Measurements from ENCODE around the gene FHIP1A. TPM values are rescaled to one million over a fixed set of nuclear protein-coding genes. Genes with fewer than 3 reads are reported as not detected.

The FHIP1A gene
- total RNA-seq, 6 donors from 2014 or later: 13.5 to 36.1 (median 20.5) TPM

GRCh38 chr4:151442002-151442401 lies 33.0 kb downstream of the FHIP1A start:
- 87 to 94% methylated on average over 2 of the region's 2 CpGs for WGBS, 2 donors

GRCh38 chr4:151443247-151443646 lies 34.3 kb downstream of the FHIP1A start:
- ATAC-seq (ENCODE audit: low FRiP score in 2 of 2) (no peak), DNase-seq (no peak)
- Histone ChIP-seq H3K4me3 (no peak overlapping the region), H3K9me3 (no peaks in the 10 kb centered on the region), H3K27ac (no peak overlapping the region), H3K4me1 (no peaks in the 10 kb centered on the region), H3K27me3 (no peaks in the 10 kb centered on the region), H3K36me3 (no peaks in the 10 kb centered on the region)
- WGBS, 2 donors: 73 to 74% methylated on average over 5 of the region's 5 CpGs
- no peak for TF ChIP-seq EP300 (IDR thresholded peaks at IDR 0.05)
- TF ChIP-seq CTCF (IDR thresholded peaks at IDR 0.05): no peak
- no peak for TF ChIP-seq POLR2A (IDR thresholded peaks at IDR 0.05)
- TF ChIP-seq POLR2AphosphoS5 (IDR thresholded peaks at IDR 0.05): no peak

More at GRCh38 chr4:151442002-151442401, 33.0 kb downstream of the FHIP1A start:
- ATAC-seq (ENCODE audit: low FRiP score in 2 of 2) (no peak), DNase-seq (no peak)
- H3K4me1 ChIP-seq: no peaks in the 10 kb centered on the region
- no peak for TF ChIP-seq POLR2A (IDR thresholded peaks at IDR 0.05)
- no peak for TF ChIP-seq POLR2AphosphoS5 (IDR thresholded peaks at IDR 0.05)
- no peak for TF ChIP-seq EP300 (IDR thresholded peaks at IDR 0.05)
- TF ChIP-seq CTCF (IDR thresholded peaks at IDR 0.05): no peak
- no peaks in the 10 kb centered on the region for H3K36me3 ChIP-seq
- H3K9me3 ChIP-seq: no peaks in the 10 kb centered on the region
- H3K27ac ChIP-seq: no peak overlapping the region
- no peak overlapping the region for H3K4me3 ChIP-seq
- no peaks in the 10 kb centered on the region for H3K27me3 ChIP-seq

GRCh38 chr4:151443752-151444151 lies 34.8 kb downstream of the FHIP1A start:
- H3K36me3 ChIP-seq: no peaks in the 10 kb centered on the region
- no peaks in the 10 kb centered on the region for H3K9me3 ChIP-seq
- no peak for ATAC-seq (ENCODE audit: low FRiP score in 2 of 2)
- no peak for DNase-seq
- no peaks in the 10 kb centered on the region for H3K27me3 ChIP-seq
- no peak overlapping the region for H3K27ac ChIP-seq
- TF ChIP-seq POLR2A (IDR thresholded peaks at IDR 0.05) (no peak), EP300 (IDR thresholded peaks at IDR 0.05) (no peak), CTCF (IDR thresholded peaks at IDR 0.05) (no peak), POLR2AphosphoS5 (IDR thresholded peaks at IDR 0.05) (no peak)
- H3K4me3 ChIP-seq: no peak overlapping the region
- no peaks in the 10 kb centered on the region for H3K4me1 ChIP-seq
- 84 to 92% methylated on average over 5 to 6 of the region's 6 CpGs for WGBS, 2 donors

GRCh38 chr4:151446208-151446607 lies 37.2 kb downstream of the FHIP1A start:
- Histone ChIP-seq H3K9me3 (no peaks in the 10 kb centered on the region), H3K4me3 (no peak overlapping the region), H3K36me3 (no peaks in the 10 kb centered on the region), H3K4me1 (no peaks in the 10 kb centered on the region), H3K27ac (no peak overlapping the region), H3K27me3 (no peaks in the 10 kb centered on the region)
- no peak for ATAC-seq (ENCODE audit: low FRiP score in 2 of 2)
- 96 to 98% methylated on average over 2 of the region's 2 CpGs for WGBS, 2 donors
- DNase-seq: no peak
- no peak for TF ChIP-seq EP300 (IDR thresholded peaks at IDR 0.05)
- no peak for TF ChIP-seq CTCF (IDR thresholded peaks at IDR 0.05)
- TF ChIP-seq POLR2A (IDR thresholded peaks at IDR 0.05): no peak
- TF ChIP-seq POLR2AphosphoS5 (IDR thresholded peaks at IDR 0.05): no peak

GRCh38 chr4:151454513-151454912 lies 45.5 kb downstream of the FHIP1A start:
- TF ChIP-seq EP300 (IDR thresholded peaks at IDR 0.05) (no peak), CTCF (IDR thresholded peaks at IDR 0.05) (no peak), POLR2AphosphoS5 (IDR thresholded peaks at IDR 0.05) (no peak), POLR2A (IDR thresholded peaks at IDR 0.05) (no peak)
- Histone ChIP-seq H3K4me3 (no peak overlapping the region), H3K36me3 (no peaks in the 10 kb centered on the region), H3K4me1 (no peaks in the 10 kb centered on the region), H3K27ac (no peak overlapping the region), H3K9me3 (no peaks in the 10 kb centered on the region), H3K27me3 (no peaks in the 10 kb centered on the region)
- no peak for ATAC-seq (ENCODE audit: low FRiP score in 2 of 2)
- no peak for DNase-seq
- WGBS, 2 donors: 68 to 77% methylated on average over 5 of the region's 5 CpGs

All from upper lobe of left lung (tissue), 6 donors.